NCI-H2081 treated with DMSO at 0.1 percent for 48 hours (cell line): ENCODE data around the gene MAN1A1.

Experiments used
- DNase-seq: peaks from one replicate; lab custom pipeline; 2025; lab: John Stamatoyannopoulos, UW

Gene MAN1A1

DNA sequence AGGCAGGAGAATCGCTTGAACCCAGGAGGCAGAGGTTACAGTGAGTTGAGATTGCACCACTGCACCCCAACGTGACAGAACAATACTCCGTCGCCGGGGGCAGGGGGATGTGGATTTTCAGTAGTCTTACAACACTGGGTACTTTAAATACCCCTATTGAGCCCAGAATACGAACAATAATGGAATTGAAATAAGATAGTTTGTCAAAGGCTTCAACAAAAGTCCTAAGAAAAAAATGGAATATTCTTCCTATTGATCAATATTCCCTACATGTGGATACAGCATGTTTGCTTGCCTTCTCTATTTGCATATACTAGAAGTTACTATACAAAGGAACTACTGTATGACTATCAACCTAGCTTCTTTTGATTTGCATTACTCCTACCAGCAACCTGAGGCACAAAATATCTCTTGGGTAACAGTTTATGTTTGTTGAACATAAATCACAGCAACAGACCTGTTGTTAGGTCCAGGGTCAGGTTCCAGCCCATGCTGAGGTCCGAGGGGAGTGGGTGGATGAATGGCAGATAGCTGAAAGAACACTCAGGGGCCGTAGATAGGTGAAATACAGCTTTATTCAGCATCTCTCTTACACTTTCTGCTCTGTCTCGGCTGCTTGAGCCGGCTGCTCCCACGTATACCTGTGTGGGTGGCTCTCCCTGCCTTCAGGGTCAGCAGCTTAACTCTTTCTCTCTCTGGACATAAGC is 23.8 kb downstream of the MAN1A1 start:
- no peak for DNase-seq

- no peak for DNase-seq
Measured at GRCh38 chr6:119324718-119325117, 24.8 kb downstream of the MAN1A1 start.

DNA sequence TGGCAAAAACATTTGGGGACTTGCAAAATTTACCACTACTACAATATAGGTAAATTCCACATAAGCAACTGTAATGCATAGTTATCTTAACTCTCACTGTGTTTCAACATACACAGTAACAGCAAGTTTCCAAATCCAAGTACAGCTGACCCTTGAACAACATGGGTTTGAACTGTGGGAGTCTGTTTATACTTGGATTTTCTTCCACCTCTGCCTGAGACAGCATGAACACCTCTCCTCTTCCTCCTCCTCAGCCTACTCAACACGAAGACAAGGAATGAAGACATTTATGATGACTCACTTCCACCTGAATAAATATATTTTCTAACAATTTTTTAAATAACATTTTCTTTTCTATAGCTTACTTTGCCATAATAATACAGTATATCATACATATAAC is 25.6 kb downstream of the MAN1A1 start:
- DNase-seq: no peak

DNA sequence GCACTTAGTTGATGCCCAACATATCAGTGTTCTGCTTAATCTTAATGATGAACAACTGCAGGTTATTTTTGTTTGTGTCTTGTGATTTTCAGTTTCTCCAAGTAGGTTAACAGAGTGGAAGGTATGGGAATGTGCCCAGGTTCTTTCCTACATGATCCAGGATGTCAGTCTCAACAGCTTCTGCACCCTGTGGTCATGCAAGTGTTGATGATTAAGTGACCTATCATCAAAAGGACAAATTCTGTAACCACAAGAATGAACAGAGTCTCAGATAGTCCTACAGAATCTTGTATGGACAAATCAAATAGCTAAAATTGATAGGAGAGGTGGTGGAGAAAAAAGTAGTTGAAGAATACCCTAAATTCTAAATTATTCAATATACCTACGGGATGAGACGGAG is 26.1 kb downstream of the MAN1A1 start:
- no peak for DNase-seq

DNA sequence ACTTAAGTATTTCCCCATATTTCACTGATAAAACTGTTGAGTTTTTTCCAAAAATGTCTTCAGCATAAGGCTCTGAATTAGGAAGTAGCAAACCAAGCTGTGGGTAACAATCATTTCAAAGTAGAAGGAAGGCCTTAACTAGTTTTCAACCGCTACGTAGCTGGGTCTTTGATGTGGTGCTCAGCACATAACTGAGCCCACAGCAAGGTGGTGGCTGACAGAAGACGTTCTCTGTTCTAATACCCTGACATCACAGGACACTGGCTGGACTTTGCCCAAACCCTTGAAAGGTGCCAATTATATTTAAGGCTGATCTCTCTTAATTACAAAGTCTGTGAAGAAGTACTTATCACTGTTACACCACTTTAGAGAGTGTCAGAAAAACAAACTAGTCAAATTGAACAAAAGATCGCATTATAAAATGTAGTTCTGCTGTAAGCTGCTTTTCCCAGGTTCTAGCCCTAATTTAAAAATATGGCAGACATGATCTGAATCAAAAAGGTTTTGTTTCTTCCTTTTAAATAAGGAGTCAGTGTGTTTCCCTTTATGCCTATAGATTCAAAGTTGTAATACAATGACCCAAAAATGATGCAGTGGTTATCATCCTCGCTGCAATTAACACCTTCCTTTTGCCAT is 26.7 kb downstream of the MAN1A1 start:
- DNase-seq: no peak

- DNase-seq: no peak
Measured at GRCh38 chr6:119322034-119322433, 27.5 kb downstream of the MAN1A1 start.

GRCh38 chr6:119319694-119320093 is 29.9 kb downstream of the MAN1A1 start:
- DNase-seq: no peak

DNA sequence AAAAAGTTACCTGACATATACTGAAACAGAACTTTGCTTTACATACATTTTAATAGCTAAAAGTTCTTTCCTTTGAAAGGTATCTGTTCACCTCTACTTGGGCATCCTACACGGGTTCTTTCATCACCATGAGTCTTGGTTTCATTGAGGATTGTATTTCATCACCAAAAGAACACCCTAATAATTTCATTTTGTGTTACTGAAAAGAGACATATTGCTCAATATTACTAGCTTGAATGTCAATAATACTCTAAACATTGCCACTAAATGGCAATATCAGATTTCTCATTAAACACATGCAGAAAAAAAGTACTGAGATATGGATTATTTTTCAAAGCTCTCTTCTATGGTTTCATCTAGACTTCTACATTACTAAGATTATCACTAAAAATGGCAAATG is 30.8 kb downstream of the MAN1A1 start:
- no peak for DNase-seq

- DNase-seq: no peak
Measured at GRCh38 chr6:119318176-119318575, 31.4 kb downstream of the MAN1A1 start.

- DNase-seq: no peak
Measured at GRCh38 chr6:119317007-119317406, 32.6 kb downstream of the MAN1A1 start.

GRCh38 chr6:119314885-119315272 is 34.7 kb downstream of the MAN1A1 start:
- no peak for DNase-seq

GRCh38 chr6:119313937-119314884 is 35.4 kb downstream of the MAN1A1 start:
- no peak for DNase-seq

- DNase-seq: no peak
Measured at GRCh38 chr6:119312875-119313338, 36.7 kb downstream of the MAN1A1 start.

- DNase-seq: no peak
Measured at GRCh38 chr6:119312441-119312840, 37.1 kb downstream of the MAN1A1 start.

DNA sequence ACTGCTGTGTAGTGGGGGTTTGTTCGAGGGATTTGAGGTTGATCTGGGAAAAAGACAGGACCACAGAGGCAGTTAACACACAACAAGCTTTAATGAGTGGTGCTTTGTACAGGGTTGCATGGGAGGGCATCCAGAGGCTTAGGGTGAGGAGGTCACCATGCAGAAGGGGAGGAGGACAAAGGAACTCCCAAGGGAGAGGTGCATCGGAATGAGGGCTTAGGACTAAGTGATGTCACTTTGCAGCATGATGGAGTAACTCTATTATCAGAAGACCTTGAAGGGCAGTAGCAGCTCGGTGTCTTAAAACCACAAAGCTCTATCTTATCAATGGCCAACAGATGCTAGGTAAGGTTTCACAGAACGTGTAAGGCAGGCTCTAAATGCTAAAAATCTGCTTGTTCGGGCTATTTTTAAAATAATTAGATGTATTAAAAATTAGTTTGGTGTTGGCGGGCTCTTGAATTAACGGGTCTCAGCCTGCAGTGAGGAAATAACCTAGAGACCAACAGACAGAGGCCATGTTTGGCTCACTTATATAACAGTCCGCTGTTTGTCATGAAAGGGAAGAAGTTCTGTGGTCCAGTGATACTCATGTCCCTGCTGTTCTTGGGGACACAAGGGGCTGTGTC is 37.9 kb downstream of the MAN1A1 start:
- no peak for DNase-seq

DNA sequence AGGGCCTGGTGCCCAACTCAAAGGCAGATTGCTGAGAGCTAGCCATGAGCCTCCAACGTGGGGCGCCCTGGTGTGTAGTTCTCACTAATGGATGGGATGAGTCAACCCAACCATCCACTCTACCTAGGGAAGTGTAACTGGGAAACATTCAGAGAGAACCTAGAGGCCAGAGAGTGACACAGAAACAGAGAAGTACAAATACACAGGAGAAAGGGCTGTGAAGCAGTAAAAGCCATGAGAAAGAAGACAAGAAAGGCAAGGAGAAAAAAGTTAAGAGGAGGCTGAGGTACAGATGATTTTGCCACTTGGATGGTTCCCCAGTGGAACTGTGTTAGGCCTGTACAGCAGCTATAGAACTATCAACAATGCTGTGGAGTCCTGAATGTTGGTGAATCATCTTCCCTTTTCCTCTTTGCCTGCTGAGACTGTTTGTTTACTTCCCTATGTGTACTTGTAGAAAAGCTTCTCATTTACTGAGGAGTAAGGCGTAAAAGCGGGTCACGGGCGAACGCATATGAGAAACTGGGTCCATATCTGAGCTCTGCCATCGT is 39.0 kb downstream of the MAN1A1 start:
- DNase-seq: no peak

DNA sequence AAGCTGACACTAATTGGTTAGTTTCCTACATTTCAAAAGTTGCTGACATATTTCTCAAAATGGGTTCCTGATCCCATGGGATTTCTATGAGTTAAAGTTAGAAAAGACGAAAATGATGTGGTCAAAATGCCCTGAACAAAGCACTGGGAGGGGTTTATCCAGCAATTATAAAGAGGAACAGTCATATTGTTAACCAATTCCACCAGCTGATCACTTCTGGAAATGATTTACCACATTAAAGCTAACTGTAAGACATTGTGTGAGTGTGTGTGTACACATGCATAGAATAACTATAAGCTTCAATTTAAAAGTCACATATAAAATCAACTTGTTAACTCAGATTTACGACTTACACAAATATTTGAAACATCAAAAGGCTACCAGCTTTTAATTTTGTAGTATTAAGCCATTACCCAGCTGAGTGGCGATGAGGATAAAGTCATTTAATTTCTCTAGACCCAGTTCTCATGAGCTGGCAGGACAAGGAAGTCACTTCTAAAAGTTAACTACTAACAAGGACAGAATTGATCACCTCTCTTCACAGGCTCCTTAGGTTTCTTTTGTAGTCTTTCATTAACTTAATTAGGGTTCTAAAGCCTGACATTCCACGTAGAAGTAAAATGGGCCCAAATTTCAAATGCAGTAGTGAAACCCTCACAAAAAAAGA is 40.4 kb downstream of the MAN1A1 start:
- no peak for DNase-seq

DNA sequence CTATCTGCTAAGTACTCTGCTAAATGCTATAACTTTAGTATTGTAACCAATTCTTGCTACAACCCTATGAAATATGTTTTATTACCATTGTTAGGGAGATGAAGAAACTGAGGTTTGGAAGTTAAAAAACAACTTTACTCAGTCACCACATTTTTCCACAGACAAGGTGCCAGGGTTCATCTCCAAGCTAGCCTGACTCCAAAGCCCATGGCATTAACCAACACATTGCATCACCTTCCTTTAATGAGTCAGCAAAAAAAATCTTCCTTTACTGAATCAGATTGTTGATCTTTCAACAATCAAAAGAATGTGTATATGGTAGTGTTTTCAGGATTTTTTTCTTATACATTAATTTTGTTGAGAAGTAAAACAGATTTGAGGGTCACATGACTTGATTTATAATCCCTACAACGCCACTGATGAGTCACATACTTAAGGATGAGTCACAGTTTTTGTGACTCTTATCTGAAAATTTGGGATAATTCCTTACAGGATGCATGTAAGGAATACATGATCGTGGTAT is 41.5 kb downstream of the MAN1A1 start:
- DNase-seq: no peak

DNA sequence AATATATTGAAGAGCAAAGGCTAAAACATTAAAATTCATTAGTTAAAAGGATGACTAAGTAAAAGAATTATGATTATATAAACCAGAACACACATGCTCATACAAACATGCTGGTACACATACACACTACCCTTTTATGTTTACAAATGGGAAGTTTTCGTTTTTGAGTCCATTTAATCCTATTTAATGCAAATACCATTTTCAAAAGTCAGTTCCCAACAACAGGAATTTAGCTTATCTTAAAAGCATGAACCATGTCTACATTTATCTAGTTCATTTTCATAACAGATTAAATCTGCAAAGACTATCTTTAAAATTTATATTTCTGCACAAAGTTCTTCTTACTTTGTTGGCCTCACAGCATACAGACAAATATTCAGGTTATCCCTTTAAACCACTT is 42.5 kb downstream of the MAN1A1 start:
- no peak for DNase-seq

GRCh38 chr6:119306396-119306968 is 43.1 kb downstream of the MAN1A1 start:
- DNase-seq: no peak
